IPS-18c (cell line): ENCODE measurements around the gene TNFRSF8.

ENCODE experiments used
- H3K4me3 ChIP-seq: 2 replicates; pipeline ENCODE4 v1.7.0; 2013; ENCODE audit warnings: low read depth, mild to moderate bottlenecking, low read length, moderate library complexity; ENCODE audit not compliant: insufficient read depth
- H3K9me3 ChIP-seq: one replicate; pipeline ENCODE4 v1.6.1; 2013; ENCODE audit warnings: mild to moderate bottlenecking, low read length, moderate library complexity; ENCODE audit not compliant: control insufficient read depth, insufficient read depth

TNFRSF8 gene

GRCh38 chr1:12181568-12181967 is 118.5 kb downstream of the TNFRSF8 start:
- peaks cover 14% of the 10 kb centered on the region for H3K9me3 ChIP-seq
- H3K4me3 ChIP-seq = no peak overlapping the region

- H3K9me3 ChIP-seq = peaks cover 10% of the 10 kb centered on the region
- no peak overlapping the region for H3K4me3 ChIP-seq
These were observed 119.4 kb downstream of the TNFRSF8 start for GRCh38 chr1:12182410-12182984.

DNA sequence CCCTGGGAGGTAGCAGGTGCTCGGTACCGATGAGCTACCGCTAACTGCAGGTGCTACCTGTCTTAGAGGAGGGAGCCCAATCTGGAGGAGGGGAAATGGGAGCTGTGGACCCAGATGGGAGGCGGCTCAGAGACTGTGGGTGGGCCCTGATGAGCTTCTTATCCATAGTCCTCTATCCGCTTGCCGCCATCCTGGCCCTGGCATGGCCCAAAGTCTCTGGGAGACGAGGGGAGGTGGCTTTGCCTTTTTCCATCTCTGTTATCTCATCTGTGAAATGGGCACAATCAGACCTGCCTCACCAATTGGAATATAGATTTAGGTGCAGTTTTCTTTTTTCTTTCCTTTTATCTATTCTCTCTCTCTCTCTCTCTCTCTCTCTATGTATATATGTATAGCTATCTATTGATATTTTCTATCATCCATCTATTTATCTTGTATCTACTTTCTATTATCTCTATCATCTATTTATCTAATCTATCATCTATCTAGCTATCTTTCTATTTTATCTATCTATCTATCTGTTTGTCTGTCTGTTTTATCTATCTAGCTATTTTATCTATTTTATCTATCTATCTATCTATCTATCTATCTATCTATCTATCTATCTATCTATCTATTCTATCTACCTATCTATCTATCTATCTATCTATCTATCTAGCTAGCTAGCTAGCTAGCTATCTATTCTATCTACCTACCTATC is 120.1 kb downstream of the TNFRSF8 start:
- Histone ChIP-seq H3K4me3 (no peak overlapping the region), H3K9me3 (peaks cover 10% of the 10 kb centered on the region)

DNA sequence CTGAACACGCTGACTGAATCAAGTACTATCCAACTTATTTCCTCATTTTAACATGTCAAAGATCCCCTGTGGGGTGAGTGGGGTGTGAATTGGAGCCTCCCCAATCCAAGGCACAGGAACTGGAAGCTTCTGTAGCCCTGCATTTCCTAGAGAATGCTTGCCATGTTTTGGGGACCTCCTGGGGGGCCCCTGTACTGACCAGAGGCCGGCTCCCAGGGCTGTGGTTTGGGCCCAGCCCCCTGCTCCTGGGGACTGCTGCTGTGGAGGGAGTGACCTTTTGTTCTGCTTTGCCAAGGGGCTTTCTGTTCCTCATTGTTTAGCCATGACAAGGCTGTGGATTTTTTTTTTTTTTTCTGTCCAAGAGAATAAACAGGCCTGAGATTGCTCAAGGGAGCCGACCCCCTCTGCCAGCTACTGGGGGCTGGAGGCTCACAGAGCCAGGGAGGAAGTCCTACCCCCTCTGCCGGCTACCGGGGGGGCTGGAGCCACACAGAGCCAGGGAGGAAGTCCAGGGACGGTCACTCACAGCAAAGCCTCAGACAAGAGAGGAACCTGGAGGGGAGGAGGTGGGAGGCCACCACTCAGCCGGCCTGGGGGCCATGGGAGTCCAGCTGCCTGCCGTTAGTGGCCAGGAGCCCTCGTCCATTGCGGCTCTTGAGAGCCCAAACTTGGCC is 121.0 kb downstream of the TNFRSF8 start:
- peaks cover 10% of the 10 kb centered on the region for H3K9me3 ChIP-seq
- no peak overlapping the region for H3K4me3 ChIP-seq

GRCh38 chr1:12185036-12185917 is 122.2 kb downstream of the TNFRSF8 start:
- no peak overlapping the region; the same call in 1 of the 2 replicates for H3K4me3 ChIP-seq

DNA sequence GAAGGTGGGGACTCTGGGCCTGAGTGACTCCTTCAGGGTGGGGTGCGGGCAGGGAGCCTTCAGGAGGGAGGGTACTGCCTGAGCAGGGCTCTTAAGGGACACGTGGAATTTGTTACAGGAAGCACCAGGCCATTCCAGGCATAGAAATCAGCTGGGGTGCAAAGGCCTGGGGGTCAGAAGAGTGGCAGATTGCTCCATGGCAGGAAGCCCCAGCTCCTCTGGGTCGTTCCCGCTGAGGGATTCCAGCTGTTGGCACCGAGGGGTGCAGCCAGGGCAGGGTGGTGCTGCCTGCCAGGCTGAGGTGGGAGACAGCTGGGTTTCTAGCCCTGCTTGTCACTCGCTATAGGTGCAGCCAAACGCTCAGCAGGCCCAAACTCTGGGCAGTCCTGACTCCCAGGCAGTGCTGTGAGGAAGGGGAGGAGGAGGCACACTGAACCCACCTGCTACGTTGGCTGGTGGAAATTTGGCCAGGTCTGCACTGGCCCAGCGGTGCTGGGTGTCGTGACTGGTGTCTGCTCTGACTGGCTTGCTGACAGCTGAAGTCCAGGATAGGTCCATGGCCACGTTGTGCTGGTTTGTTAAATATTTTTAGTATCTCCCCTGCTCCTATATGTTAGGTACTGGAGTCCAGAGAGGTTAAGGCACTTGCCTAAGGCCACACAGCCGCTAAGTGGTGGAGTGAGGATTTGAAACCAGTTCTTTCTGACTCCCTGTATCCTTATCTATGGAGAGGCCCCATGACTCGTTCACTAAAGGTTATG is 123.0 kb downstream of the TNFRSF8 start:
- Histone ChIP-seq H3K9me3 (peaks cover 10% of the 10 kb centered on the region), H3K4me3 (no peak overlapping the region)

More at GRCh38 chr1:12185036-12185917, 122.2 kb downstream of the TNFRSF8 start:
- H3K9me3 ChIP-seq = peaks cover 10% of the 10 kb centered on the region

- Histone ChIP-seq H3K4me3 (no peak overlapping the region), H3K9me3 (peaks cover 10% of the 10 kb centered on the region)
These were observed 123.5 kb downstream of the TNFRSF8 start for GRCh38 chr1:12186679-12186985.

- H3K4me3 ChIP-seq = no peak overlapping the region
- peaks cover 10% of the 10 kb centered on the region for H3K9me3 ChIP-seq
These were observed 125.0 kb downstream of the TNFRSF8 start for GRCh38 chr1:12188115-12188514.

- no peak overlapping the region for H3K4me3 ChIP-seq
- H3K9me3 ChIP-seq = peaks cover 10% of the 10 kb centered on the region
These were observed 125.7 kb downstream of the TNFRSF8 start for GRCh38 chr1:12188657-12189327.

GRCh38 chr1:12189328-12189682 is 126.2 kb downstream of the TNFRSF8 start:
- Histone ChIP-seq H3K9me3 (peaks cover 10% of the 10 kb centered on the region), H3K4me3 (no peak overlapping the region)

DNA sequence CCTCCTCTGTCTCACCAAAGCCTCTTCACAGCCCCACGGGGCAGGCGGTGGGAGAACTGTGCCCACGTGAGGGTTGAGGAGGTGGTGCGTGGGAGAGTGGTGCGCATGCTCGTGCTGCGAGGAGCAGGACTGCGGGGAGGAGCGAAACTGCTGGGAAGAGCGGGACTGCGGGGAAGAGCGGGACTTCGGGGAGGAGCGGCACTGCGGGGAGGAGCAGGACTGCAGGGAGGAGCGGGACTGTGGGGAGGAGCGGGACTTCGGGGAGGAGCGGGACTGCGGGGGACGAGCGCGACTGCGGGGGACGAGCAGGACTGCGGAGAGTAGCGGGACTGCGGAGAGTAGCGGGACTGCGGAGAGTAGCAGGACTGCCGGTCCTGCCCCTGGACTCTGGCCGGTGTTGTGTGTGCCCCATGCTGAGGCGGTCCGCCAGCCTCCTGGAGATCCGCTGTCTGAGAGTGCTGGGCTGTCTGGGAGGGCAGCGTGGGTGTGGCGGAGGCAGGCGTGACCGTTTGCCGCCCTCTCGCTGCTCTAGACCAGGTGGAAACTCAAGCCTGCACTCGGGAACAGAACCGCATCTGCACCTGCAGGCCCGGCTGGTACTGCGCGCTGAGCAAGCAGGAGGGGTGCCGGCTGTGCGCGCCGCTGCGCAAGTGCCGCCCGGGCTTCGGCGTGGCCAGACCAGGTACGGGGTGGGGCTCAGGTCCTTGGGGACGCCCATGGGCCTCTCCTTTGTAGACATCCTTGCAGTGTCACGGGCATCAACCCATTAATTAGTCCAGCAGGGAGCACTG is 128.3 kb downstream of the TNFRSF8 start:
- Histone ChIP-seq H3K9me3 (no peaks in the 10 kb centered on the region), H3K4me3 (no peak overlapping the region)
